Measurements from ENCODE around the gene SLC4A4. TPM values are rescaled to one million over a fixed set of nuclear protein-coding genes. Genes with fewer than 3 reads are reported as not detected.

SLC4A4 gene
- total RNA-seq, 1 donor from 2014 or later = 3.0 TPM

GRCh38 chr4:71292228-71292627 lies 46.6 kb upstream of the SLC4A4 start:
- Mint-ChIP-seq H3K27me3 (ENCODE audit: low read depth, unreplicated experiment) (no peaks in the 10 kb centered on the region), H3K4me3 (ENCODE audit: unreplicated experiment) (no peak overlapping the region), H3K27ac (ENCODE audit: unreplicated experiment) (no peak overlapping the region), H3K4me1 (ENCODE audit: low read depth, unreplicated experiment) (peaks cover 9% of the 10 kb centered on the region), H3K36me3 (ENCODE audit: low read depth, unreplicated experiment) (no peaks in the 10 kb centered on the region), H3K9me3 (ENCODE audit: unreplicated experiment) (no peaks in the 10 kb centered on the region)
- peaks cover 19% of the 10 kb centered on the region for H3K4me1 ChIP-seq (ENCODE audit: insufficient read depth, low read length)
- no peaks in the 10 kb centered on the region for H3K27me3 ChIP-seq (ENCODE audit: insufficient read depth, low read length)
- DNase-seq (ENCODE audit: low read depth) = no peak
- no peak for TF ChIP-seq EZH2 (IDR thresholded peaks at IDR 0.05; ENCODE audit: insufficient read depth, low read length)
- no peak for TF ChIP-seq CTCF (IDR thresholded peaks at IDR 0.05; ENCODE audit: insufficient read depth, low read depth, low read length)
- no peaks in the 10 kb centered on the region for H3K9me3 ChIP-seq (ENCODE audit: insufficient read depth, low read depth, low read length)
- no peaks in the 10 kb centered on the region for H3K79me2 ChIP-seq (ENCODE audit: insufficient read depth, low read length)
- H2AFZ ChIP-seq (ENCODE audit: low read depth, low read length) = no peak overlapping the region
- FAIRE-seq = no peak
- no peak overlapping the region for H3K4me2 ChIP-seq (ENCODE audit: low read length)
- no peak overlapping the region for H3K4me3 ChIP-seq (ENCODE audit: insufficient read depth, low read depth, low read length)
- H3K9ac ChIP-seq (ENCODE audit: low read length) = no peak overlapping the region
- no peaks in the 10 kb centered on the region for H3K36me3 ChIP-seq (ENCODE audit: insufficient read depth, low read length)
- H4K20me1 ChIP-seq (ENCODE audit: insufficient read depth, low read length) = no peaks in the 10 kb centered on the region
- H3K27ac ChIP-seq (ENCODE audit: low read depth, low read length) = no peak overlapping the region

- DNase-seq (ENCODE audit: low read depth) (peak; percentile 79), FAIRE-seq (peak; percentile 81)
- Mint-ChIP-seq H3K27ac (ENCODE audit: unreplicated experiment) (no peak overlapping the region), H3K9me3 (ENCODE audit: unreplicated experiment) (no peaks in the 10 kb centered on the region), H3K27me3 (ENCODE audit: low read depth, unreplicated experiment) (no peaks in the 10 kb centered on the region), H3K4me3 (ENCODE audit: unreplicated experiment) (no peak overlapping the region), H3K36me3 (ENCODE audit: low read depth, unreplicated experiment) (no peaks in the 10 kb centered on the region), H3K4me1 (ENCODE audit: low read depth, unreplicated experiment) (peaks cover 9% of the 10 kb centered on the region)
- Histone ChIP-seq H3K9me3 (ENCODE audit: insufficient read depth, low read depth, low read length) (no peaks in the 10 kb centered on the region), H3K4me1 (ENCODE audit: insufficient read depth, low read length) (peaks cover 19% of the 10 kb centered on the region), H3K79me2 (ENCODE audit: insufficient read depth, low read length) (no peaks in the 10 kb centered on the region), H3K4me3 (ENCODE audit: insufficient read depth, low read depth, low read length) (peak overlapping the region; percentile 21), H3K27me3 (ENCODE audit: insufficient read depth, low read length) (no peaks in the 10 kb centered on the region), H3K4me2 (ENCODE audit: low read length) (peak overlapping the region; percentile 55), H3K36me3 (ENCODE audit: insufficient read depth, low read length) (no peaks in the 10 kb centered on the region), H3K9ac (ENCODE audit: low read length) (peak overlapping the region; percentile 24), H2AFZ (ENCODE audit: low read depth, low read length) (no peak overlapping the region), H4K20me1 (ENCODE audit: insufficient read depth, low read length) (no peaks in the 10 kb centered on the region), H3K27ac (ENCODE audit: low read depth, low read length) (peak overlapping the region; percentile 84)
- TF ChIP-seq EZH2 (IDR thresholded peaks at IDR 0.05; ENCODE audit: insufficient read depth, low read length) (no peak), CTCF (IDR thresholded peaks at IDR 0.05; ENCODE audit: insufficient read depth, low read depth, low read length) (no peak)
Observed at GRCh38 chr4:71293705-71294104, 45.1 kb upstream of the SLC4A4 start.

GRCh38 chr4:71294301-71294700 lies 44.5 kb upstream of the SLC4A4 start:
- Histone ChIP-seq H3K4me2 (ENCODE audit: low read length) (peak overlapping the region; percentile 55), H3K27ac (ENCODE audit: low read depth, low read length) (peak overlapping the region; percentile 84), H3K9ac (ENCODE audit: low read length) (peak overlapping the region; percentile 24), H3K4me3 (ENCODE audit: insufficient read depth, low read depth, low read length) (peak overlapping the region; percentile 21), H3K36me3 (ENCODE audit: insufficient read depth, low read length) (no peaks in the 10 kb centered on the region), H3K9me3 (ENCODE audit: insufficient read depth, low read depth, low read length) (no peaks in the 10 kb centered on the region), H3K4me1 (ENCODE audit: insufficient read depth, low read length) (peaks cover 19% of the 10 kb centered on the region), H3K27me3 (ENCODE audit: insufficient read depth, low read length) (no peaks in the 10 kb centered on the region), H3K79me2 (ENCODE audit: insufficient read depth, low read length) (no peaks in the 10 kb centered on the region), H2AFZ (ENCODE audit: low read depth, low read length) (no peak overlapping the region), H4K20me1 (ENCODE audit: insufficient read depth, low read length) (no peaks in the 10 kb centered on the region)
- no peak overlapping the region for H3K27ac Mint-ChIP-seq (ENCODE audit: unreplicated experiment)
- no peaks in the 10 kb centered on the region for H3K9me3 Mint-ChIP-seq (ENCODE audit: unreplicated experiment)
- no peak for FAIRE-seq
- H3K27me3 Mint-ChIP-seq (ENCODE audit: low read depth, unreplicated experiment) = no peaks in the 10 kb centered on the region
- DNase-seq (ENCODE audit: low read depth) = peak; percentile 66
- H3K36me3 Mint-ChIP-seq (ENCODE audit: low read depth, unreplicated experiment) = no peaks in the 10 kb centered on the region
- TF ChIP-seq EZH2 (IDR thresholded peaks at IDR 0.05; ENCODE audit: insufficient read depth, low read length) (no peak), CTCF (IDR thresholded peaks at IDR 0.05; ENCODE audit: insufficient read depth, low read depth, low read length) (no peak)
- H3K4me1 Mint-ChIP-seq (ENCODE audit: low read depth, unreplicated experiment) = peaks cover 9% of the 10 kb centered on the region
- no peak overlapping the region for H3K4me3 Mint-ChIP-seq (ENCODE audit: unreplicated experiment)
